22Rv1 (cell line): ENCODE results near the gene MAD1L1.

Experiments used
- CTCF ChIP-seq: fragments of 450-650 bp; IDR thresholded peaks from 2 replicates; pipeline ENCODE4 v1.5.1; 2017; ENCODE audit warnings: mild to moderate bottlenecking
- ZFX ChIP-seq: fragments of 450-650 bp; IDR thresholded peaks from 2 replicates; pipeline ENCODE4 v1.6.1; 2017; ENCODE audit warnings: antibody characterized with exemption, borderline replicate concordance

DNA sequence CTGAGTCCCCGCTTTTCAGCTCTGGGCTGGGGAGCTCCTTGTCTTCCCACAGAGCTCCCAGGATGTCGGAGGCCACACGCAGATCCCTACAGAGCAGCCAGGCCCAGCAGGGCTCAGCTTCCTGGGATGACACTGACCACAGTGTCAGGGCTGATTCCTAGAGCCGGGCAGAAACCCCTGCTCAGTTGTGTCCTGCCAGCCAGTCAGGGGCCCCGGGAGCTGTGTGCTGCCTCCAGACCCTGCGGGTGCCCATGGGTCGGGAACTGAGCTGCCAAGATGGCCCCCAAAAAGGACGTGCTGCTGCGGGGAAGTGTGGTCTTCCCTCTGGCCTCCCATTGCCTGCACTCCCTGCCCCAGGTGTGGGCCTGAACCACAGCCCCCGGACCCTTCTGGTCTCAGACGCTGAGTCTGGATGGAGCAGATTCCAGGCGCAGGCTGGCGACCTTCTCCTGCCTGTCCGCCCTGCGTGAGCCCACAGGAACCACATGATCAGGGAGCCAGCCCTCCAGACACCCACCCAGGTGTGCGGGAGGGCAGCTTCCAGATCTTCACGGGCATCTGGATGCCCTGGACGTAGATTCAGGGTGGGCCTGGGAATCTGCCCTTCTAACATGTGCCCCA is 217.4 kb downstream of the MAD1L1 start:
- no peak for TF ChIP-seq CTCF
- no peak for TF ChIP-seq ZFX
